ENCODE data around the gene PLCH1. TPM values are rescaled to one million over a fixed set of nuclear protein-coding genes. Genes with fewer than 3 reads are reported as not detected.

The PLCH1 gene
- total and polyA plus RNA-seq, 2 experiments from 2014 or later: 8.1 to 25.3 TPM

DNA sequence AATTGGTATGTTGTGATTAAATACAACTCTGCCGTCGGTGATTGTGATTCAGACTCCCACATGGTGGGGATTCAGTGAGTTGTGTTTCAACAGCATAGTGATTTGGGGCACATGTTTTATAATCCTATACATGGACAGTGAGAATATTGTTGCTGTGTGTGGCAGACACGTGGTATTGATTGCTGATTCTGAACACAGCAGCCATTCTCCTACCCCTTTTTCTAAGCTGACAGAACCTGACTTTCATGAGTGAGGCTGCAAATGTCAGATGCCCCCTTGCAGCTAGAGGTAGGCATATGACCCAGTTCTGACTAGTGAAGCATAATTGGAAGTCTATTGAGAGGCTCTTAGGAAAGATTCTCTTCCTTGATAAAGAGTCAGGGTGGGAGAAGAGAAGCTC lies 296.3 kb downstream of the PLCH1 start (continued):
- TF ChIP-seq, protein P1, sequence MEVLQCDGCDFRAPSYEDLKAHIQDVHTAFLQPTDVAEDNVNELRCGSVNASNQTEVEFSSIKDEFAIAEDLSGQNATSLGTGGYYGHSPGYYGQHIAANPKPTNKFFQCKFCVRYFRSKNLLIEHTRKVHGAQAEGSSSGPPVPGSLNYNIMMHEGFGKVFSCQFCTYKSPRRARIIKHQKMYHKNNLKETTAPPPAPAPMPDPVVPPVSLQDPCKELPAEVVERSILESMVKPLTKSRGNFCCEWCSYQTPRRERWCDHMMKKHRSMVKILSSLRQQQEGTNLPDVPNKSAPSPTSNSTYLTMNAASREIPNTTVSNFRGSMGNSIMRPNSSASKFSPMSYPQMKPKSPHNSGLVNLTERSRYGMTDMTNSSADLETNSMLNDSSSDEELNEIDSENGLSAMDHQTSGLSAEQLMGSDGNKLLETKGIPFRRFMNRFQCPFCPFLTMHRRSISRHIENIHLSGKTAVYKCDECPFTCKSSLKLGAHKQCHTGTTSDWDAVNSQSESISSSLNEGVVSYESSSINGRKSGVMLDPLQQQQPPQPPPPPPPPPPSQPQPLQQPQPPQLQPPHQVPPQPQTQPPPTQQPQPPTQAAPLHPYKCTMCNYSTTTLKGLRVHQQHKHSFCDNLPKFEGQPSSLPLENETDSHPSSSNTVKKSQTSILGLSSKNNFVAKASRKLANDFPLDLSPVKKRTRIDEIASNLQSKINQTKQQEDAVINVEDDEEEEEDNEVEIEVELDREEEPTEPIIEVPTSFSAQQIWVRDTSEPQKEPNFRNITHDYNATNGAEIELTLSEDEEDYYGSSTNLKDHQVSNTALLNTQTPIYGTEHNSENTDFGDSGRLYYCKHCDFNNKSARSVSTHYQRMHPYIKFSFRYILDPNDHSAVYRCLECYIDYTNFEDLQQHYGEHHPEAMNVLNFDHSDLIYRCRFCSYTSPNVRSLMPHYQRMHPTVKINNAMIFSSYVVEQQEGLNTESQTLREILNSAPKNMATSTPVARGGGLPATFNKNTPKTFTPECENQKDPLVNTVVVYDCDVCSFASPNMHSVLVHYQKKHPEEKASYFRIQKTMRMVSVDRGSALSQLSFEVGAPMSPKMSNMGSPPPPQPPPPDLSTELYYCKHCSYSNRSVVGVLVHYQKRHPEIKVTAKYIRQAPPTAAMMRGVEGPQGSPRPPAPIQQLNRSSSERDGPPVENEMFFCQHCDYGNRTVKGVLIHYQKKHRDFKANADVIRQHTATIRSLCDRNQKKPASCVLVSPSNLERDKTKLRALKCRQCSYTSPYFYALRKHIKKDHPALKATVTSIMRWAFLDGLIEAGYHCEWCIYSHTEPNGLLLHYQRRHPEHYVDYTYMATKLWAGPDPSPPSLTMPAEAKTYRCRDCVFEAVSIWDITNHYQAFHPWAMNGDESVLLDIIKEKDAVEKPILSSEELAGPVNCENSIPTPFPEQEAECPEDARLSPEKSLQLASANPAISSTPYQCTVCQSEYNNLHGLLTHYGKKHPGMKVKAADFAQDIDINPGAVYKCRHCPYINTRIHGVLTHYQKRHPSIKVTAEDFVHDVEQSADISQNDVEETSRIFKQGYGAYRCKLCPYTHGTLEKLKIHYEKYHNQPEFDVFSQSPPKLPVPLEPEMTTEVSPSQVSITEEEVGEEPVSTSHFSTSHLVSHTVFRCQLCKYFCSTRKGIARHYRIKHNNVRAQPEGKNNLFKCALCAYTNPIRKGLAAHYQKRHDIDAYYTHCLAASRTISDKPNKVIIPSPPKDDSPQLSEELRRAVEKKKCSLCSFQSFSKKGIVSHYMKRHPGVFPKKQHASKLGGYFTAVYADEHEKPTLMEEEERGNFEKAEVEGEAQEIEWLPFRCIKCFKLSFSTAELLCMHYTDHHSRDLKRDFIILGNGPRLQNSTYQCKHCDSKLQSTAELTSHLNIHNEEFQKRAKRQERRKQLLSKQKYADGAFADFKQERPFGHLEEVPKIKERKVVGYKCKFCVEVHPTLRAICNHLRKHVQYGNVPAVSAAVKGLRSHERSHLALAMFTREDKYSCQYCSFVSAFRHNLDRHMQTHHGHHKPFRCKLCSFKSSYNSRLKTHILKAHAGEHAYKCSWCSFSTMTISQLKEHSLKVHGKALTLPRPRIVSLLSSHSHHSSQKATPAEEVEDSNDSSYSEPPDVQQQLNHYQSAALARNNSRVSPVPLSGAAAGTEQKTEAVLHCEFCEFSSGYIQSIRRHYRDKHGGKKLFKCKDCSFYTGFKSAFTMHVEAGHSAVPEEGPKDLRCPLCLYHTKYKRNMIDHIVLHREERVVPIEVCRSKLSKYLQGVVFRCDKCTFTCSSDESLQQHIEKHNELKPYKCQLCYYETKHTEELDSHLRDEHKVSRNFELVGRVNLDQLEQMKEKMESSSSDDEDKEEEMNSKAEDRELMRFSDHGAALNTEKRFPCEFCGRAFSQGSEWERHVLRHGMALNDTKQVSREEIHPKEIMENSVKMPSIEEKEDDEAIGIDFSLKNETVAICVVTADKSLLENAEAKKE (CRISPR knock-in tag; IDR thresholded peaks at IDR 0.05): no peak
- TF ChIP-seq, protein P2, sequence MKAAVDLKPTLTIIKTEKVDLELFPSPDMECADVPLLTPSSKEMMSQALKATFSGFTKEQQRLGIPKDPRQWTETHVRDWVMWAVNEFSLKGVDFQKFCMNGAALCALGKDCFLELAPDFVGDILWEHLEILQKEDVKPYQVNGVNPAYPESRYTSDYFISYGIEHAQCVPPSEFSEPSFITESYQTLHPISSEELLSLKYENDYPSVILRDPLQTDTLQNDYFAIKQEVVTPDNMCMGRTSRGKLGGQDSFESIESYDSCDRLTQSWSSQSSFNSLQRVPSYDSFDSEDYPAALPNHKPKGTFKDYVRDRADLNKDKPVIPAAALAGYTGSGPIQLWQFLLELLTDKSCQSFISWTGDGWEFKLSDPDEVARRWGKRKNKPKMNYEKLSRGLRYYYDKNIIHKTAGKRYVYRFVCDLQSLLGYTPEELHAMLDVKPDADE (IDR thresholded peaks at IDR 0.05): no peak
- TF ChIP-seq CREB1 (CRISPR knock-in tag; IDR thresholded peaks at IDR 0.05; ENCODE audit: low read depth) (no peak), ZNF331 (CRISPR knock-in tag; IDR thresholded peaks at IDR 0.05; ENCODE audit: low read depth) (no peak)

DNA sequence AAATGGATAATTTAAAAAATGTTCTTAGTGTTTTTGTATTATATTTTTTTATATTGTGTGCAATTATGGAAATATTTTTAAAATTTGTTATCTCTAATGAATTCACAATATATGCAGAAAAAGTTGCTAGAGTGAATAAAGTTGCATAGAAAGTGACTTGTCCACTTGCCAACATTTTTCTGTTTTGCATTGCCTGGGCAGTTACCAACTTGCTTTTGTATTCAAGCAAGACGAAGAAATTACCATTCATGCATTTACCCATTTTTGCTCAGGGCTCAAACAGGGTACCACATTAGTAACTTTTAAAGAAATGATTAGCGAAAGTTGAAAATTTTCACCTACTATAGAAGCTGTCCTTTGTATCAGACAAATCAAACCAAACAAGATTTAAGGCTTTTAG lies 298.5 kb downstream of the PLCH1 start:
- TF ChIP-seq, protein P2 (IDR thresholded peaks at IDR 0.05): no peak
- no peak for TF ChIP-seq NANOG (IDR thresholded peaks at IDR 0.05; ENCODE audit: borderline replicate concordance)
- TF ChIP-seq STAT1 (IDR thresholded peaks at IDR 0.05; ENCODE audit: unreplicated experiment): no peak
- TF ChIP-seq, protein P3, sequence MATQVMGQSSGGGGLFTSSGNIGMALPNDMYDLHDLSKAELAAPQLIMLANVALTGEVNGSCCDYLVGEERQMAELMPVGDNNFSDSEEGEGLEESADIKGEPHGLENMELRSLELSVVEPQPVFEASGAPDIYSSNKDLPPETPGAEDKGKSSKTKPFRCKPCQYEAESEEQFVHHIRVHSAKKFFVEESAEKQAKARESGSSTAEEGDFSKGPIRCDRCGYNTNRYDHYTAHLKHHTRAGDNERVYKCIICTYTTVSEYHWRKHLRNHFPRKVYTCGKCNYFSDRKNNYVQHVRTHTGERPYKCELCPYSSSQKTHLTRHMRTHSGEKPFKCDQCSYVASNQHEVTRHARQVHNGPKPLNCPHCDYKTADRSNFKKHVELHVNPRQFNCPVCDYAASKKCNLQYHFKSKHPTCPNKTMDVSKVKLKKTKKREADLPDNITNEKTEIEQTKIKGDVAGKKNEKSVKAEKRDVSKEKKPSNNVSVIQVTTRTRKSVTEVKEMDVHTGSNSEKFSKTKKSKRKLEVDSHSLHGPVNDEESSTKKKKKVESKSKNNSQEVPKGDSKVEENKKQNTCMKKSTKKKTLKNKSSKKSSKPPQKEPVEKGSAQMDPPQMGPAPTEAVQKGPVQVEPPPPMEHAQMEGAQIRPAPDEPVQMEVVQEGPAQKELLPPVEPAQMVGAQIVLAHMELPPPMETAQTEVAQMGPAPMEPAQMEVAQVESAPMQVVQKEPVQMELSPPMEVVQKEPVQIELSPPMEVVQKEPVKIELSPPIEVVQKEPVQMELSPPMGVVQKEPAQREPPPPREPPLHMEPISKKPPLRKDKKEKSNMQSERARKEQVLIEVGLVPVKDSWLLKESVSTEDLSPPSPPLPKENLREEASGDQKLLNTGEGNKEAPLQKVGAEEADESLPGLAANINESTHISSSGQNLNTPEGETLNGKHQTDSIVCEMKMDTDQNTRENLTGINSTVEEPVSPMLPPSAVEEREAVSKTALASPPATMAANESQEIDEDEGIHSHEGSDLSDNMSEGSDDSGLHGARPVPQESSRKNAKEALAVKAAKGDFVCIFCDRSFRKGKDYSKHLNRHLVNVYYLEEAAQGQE (IDR thresholded peaks at IDR 0.05; ENCODE audit: unreplicated experiment): no peak
- no peak for TF ChIP-seq EZH2phosphoT487 (IDR thresholded peaks at IDR 0.05; ENCODE audit: unreplicated experiment)
- no peak for TF ChIP-seq JUNB (IDR thresholded peaks at IDR 0.05; ENCODE audit: unreplicated experiment)
- TF ChIP-seq CTCF (conservative IDR thresholded peaks at IDR 0.05; ENCODE audit: low read depth in 2 of 2): no peak
- no peak for TF ChIP-seq ZNF331 (CRISPR knock-in tag; IDR thresholded peaks at IDR 0.05; ENCODE audit: low read depth)
- H3K36me3 ChIP-seq (ENCODE audit: insufficient read depth): no peaks in the 10 kb centered on the region
- H3K4me1 Mint-ChIP-seq: no peaks in the 10 kb centered on the region
- DNase-seq (ENCODE audit: low spot score) (no peak), ATAC-seq (no peak)
- no peaks in the 10 kb centered on the region for H3K9me3 Mint-ChIP-seq
- H3K4me3 Mint-ChIP-seq: no peak overlapping the region
- no peak overlapping the region for H2AFZ ChIP-seq
- H3K9me2 ChIP-seq (ENCODE audit: insufficient read depth): 0 out of 2 replicates have a peak, but pooled peaks cover 17% of the 10 kb centered on the region
- no peaks in the 10 kb centered on the region for H3K4me1 ChIP-seq (ENCODE audit: insufficient read depth)
- H3K4me2 ChIP-seq: no peak overlapping the region
- H3K27ac ChIP-seq (ENCODE audit: low read depth): no peak overlapping the region
- H3K36me3 Mint-ChIP-seq (ENCODE audit: low read depth): no peaks in the 10 kb centered on the region
- no peak overlapping the region for H3K4me3 ChIP-seq
- H3K27me3 ChIP-seq (ENCODE audit: insufficient read depth): no peaks in the 10 kb centered on the region
- H3K27me3 Mint-ChIP-seq (ENCODE audit: insufficient read depth, low read depth, poor library complexity): no peaks in the 10 kb centered on the region
- H3K27ac Mint-ChIP-seq: no peak overlapping the region
- no peaks in the 10 kb centered on the region for H4K20me1 ChIP-seq (replicated peaks; ENCODE audit: insufficient read depth)
- no peaks in the 10 kb centered on the region for H3K79me2 ChIP-seq (replicated peaks; ENCODE audit: insufficient read depth)
- H3F3A ChIP-seq (replicated peaks; ENCODE audit: low read depth): no peaks in the 10 kb centered on the region
